ENCODE data around the gene TPRG1.

DNA sequence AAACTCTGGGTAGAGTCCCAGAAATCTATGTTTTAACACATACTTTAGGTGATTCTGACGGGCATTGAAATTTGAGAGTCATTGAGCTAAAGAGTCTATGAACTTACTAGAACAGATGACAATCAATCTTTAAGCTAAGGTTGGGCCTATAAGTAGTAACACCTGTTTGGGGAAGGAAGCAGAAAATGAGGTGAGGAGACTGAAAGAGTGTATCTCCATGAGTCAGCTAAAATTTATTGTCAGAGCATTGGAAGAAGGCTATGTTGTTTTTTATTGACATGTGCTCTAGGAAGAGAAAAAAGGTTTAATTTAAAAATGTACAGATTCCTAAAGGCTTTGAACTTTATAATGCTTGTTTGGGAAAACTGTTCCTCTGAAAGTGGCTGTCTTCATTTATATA lies 42.9 kb downstream of the TPRG1 start:
- TF ChIP-seq CTCF (conservative IDR thresholded peaks at IDR 0.05; ENCODE audit: low read depth, low read length) = no peak
- TF ChIP-seq POLR2A (IDR thresholded peaks at IDR 0.05; ENCODE audit: low read depth, low read length) = no peak
- no peak for TF ChIP-seq RFX5 (IDR thresholded peaks at IDR 0.05; ENCODE audit: low read depth, low read length)
- peak; percentile 25; the same call in 1 of the 2 replicates for TF ChIP-seq MAFK (IDR thresholded peaks at IDR 0.05; ENCODE audit: low read depth, low read length)
- TF ChIP-seq, protein P1, sequence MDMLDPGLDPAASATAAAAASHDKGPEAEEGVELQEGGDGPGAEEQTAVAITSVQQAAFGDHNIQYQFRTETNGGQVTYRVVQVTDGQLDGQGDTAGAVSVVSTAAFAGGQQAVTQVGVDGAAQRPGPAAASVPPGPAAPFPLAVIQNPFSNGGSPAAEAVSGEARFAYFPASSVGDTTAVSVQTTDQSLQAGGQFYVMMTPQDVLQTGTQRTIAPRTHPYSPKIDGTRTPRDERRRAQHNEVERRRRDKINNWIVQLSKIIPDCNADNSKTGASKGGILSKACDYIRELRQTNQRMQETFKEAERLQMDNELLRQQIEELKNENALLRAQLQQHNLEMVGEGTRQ (IDR thresholded peaks at IDR 0.05; ENCODE audit: low read depth, low read length) = no peak
- no peak for TF ChIP-seq CEBPB (IDR thresholded peaks at IDR 0.05; ENCODE audit: low read depth, low read length)
